Neural progenitor cell (in vitro differentiated cells): ENCODE measurements around the gene ADD3. TPM values are rescaled to one million over a fixed set of nuclear protein-coding genes. Genes with fewer than 3 reads are reported as not detected.

Source experiments
- DNase-seq: peaks from one replicate; pipeline ENCODE4 v3.0.0-alpha.2; 2016; ENCODE audit warnings: low spot score
- H2AFZ ChIP-seq: fragments of 200-600 bp; sonication (generic); replicated peaks from 2 replicates; pipeline ENCODE4 v1.6.1; 2016; ENCODE audit warnings: antibody characterized with exemption
- H3F3A ChIP-seq: fragments of 200-600 bp; sonication (generic); 2 replicates; pipeline ENCODE4 v1.6.1; 2016; ENCODE audit warnings: antibody characterized with exemption, low read depth
- H3K27ac ChIP-seq: fragments of 200-600 bp; sonication (generic); 2 replicates; pipeline ENCODE4 v1.5.1; 2016; ENCODE audit warnings: mild to moderate bottlenecking
- H3K27me3 ChIP-seq: fragments of 200-600 bp; sonication (generic); 2 replicates; pipeline ENCODE4 v1.6.1; 2016; ENCODE audit warnings: mild to moderate bottlenecking, moderate library complexity
- H3K36me3 ChIP-seq: fragments of 200-600 bp; sonication (generic); 2 replicates; pipeline ENCODE4 v1.5.1; 2016
- H3K4me1 ChIP-seq: fragments of 200-600 bp; sonication (generic); 2 replicates; pipeline ENCODE4 v1.6.1; 2016; ENCODE audit warnings: mixed run types
- H3K4me2 ChIP-seq: fragments of 200-600 bp; sonication (generic); 2 replicates; pipeline ENCODE4 v1.6.1; 2016
- H3K4me3 ChIP-seq: fragments of 200-600 bp; sonication (generic); 2 replicates; pipeline ENCODE4 v1.5.1; 2016
- H3K79me2 ChIP-seq: fragments of 200-600 bp; sonication (generic); 2 replicates; pipeline ENCODE4 v1.6.1; 2016; ENCODE audit warnings: low read depth
- H3K9ac ChIP-seq: fragments of 200-600 bp; sonication (generic); 2 replicates; pipeline ENCODE4 v1.6.1; 2016
- H3K9me3 ChIP-seq: fragments of 200-600 bp; sonication (generic); 2 replicates; pipeline ENCODE4 v1.5.1; 2016; ENCODE audit warnings: low read depth
- H4K20me1 ChIP-seq: fragments of 200-600 bp; sonication (generic); 2 replicates; pipeline ENCODE4 v1.6.1; 2016; ENCODE audit warnings: low read depth
- H3K27ac Mint-ChIP-seq: 3 replicates; pipeline ENCODE4 v1.8.0; 2021; ENCODE audit warnings: mixed read lengths
- H3K27me3 Mint-ChIP-seq: 2 replicates; pipeline ENCODE4 v1.8.0; 2022; ENCODE audit warnings: low read depth, mild to moderate bottlenecking, inconsistent platforms, moderate library complexity, mixed read lengths; ENCODE audit not compliant: insufficient read depth
- H3K36me3 Mint-ChIP-seq: 3 replicates; pipeline ENCODE4 v1.8.0; 2021; ENCODE audit warnings: mixed read lengths
- H3K4me1 Mint-ChIP-seq: 3 replicates; pipeline ENCODE4 v1.8.0; 2021; ENCODE audit warnings: mixed read lengths
- H3K4me3 Mint-ChIP-seq: 3 replicates; pipeline ENCODE4 v1.8.0; 2021; ENCODE audit warnings: mild to moderate bottlenecking, moderate library complexity, mixed read lengths
- H3K9me3 Mint-ChIP-seq: 3 replicates; pipeline ENCODE4 v1.8.0; 2020; ENCODE audit warnings: mixed read lengths
- EZH2 ChIP-seq: fragments of 200-600 bp; sonication (generic); IDR thresholded peaks from 2 replicates; pipeline ENCODE4 v1.6.1; 2017; ENCODE audit warnings: antibody characterized with exemption, mild to moderate bottlenecking, moderate library complexity
- EZH2phosphoT487 ChIP-seq: fragments of 200-600 bp; sonication (generic); IDR thresholded peaks from 2 replicates; pipeline ENCODE4 v1.6.1; 2017; ENCODE audit warnings: antibody characterized with exemption
- total RNA-seq: library from RNA; depleted of rRNA; stranded (reverse); fragments of >200 nt; gene quantifications from 2 replicates; pipeline ENCODE4 v1.2.3, GENCODE V29; 2015; ENCODE audit warnings: low replicate concordance
- TF ChIP-seq, protein P1 (sequence below): fragments of 200-600 bp; sonication (generic); IDR thresholded peaks from 2 replicates; pipeline ENCODE4 v1.5.1; 2017; ENCODE audit warnings: antibody characterized with exemption, mild to moderate bottlenecking

The ADD3 gene
- total RNA-seq, 1 donor from 2014 or later, result 345 TPM

DNA sequence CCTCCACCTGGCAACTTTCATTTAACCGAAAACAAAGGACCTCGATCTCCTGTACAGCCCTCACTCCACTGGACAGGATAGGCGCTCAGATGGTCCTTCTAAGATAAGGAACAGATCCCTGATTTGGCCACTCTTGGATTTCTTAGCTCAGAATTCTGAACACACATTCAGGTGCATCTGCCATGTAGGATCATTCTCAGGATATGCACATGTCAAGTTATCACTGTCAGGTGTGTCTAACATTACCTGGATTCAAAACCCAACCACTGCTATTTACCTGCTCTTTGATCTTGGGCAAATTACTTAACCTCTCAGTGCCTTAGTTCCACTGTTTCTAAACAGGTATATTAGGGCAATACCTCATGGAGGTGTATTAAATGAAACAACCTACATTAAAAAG, 12.2 kb upstream of the ADD3 start:
- Mint-ChIP-seq H3K27ac (no peak overlapping the region), H3K9me3 (no peaks in the 10 kb centered on the region), H3K27me3 (no peaks in the 10 kb centered on the region), H3K36me3 (no peaks in the 10 kb centered on the region), H3K4me3 (no peak overlapping the region), H3K4me1 (peaks cover 16% of the 10 kb centered on the region)
- Histone ChIP-seq H4K20me1 (no peaks in the 10 kb centered on the region), H3K36me3 (no peaks in the 10 kb centered on the region), H3K27ac (no peak overlapping the region), H3K4me2 (no peak overlapping the region), H3K4me1 (peaks cover 12% of the 10 kb centered on the region), H2AFZ (no peak overlapping the region), H3K4me3 (no peak overlapping the region), H3F3A (no peaks in the 10 kb centered on the region), H3K9me3 (no peaks in the 10 kb centered on the region), H3K79me2 (no peaks in the 10 kb centered on the region), H3K27me3 (no peaks in the 10 kb centered on the region), H3K9ac (no peak overlapping the region)
- no peak for DNase-seq
- no peak for TF ChIP-seq EZH2
- TF ChIP-seq, protein P1, sequence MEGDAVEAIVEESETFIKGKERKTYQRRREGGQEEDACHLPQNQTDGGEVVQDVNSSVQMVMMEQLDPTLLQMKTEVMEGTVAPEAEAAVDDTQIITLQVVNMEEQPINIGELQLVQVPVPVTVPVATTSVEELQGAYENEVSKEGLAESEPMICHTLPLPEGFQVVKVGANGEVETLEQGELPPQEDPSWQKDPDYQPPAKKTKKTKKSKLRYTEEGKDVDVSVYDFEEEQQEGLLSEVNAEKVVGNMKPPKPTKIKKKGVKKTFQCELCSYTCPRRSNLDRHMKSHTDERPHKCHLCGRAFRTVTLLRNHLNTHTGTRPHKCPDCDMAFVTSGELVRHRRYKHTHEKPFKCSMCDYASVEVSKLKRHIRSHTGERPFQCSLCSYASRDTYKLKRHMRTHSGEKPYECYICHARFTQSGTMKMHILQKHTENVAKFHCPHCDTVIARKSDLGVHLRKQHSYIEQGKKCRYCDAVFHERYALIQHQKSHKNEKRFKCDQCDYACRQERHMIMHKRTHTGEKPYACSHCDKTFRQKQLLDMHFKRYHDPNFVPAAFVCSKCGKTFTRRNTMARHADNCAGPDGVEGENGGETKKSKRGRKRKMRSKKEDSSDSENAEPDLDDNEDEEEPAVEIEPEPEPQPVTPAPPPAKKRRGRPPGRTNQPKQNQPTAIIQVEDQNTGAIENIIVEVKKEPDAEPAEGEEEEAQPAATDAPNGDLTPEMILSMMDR, result no peak
- no peak for TF ChIP-seq EZH2phosphoT487

DNA sequence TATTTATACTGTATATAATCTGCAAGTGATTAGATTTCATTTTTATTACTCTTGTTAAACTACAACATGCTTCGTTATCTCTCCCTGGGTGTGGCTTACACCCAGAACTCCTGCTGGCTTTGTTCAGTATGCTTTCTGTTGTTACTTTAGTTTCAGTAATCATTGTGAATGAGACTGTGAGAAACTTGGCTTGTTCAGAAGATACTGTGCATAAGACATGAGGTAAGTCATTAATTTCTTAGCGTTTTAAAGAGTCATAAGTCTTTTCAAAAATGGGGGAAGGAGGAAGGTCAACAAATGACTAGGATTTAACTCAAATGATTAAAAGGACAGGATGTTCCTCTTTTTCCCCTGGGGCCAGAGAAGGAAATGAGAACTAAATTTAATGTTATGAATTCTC, 11.6 kb upstream of the ADD3 start:
- TF ChIP-seq, protein P1, result no peak
- TF ChIP-seq EZH2 (no peak), EZH2phosphoT487 (no peak)
- H3K36me3 Mint-ChIP-seq, result no peaks in the 10 kb centered on the region
- peaks cover 16% of the 10 kb centered on the region for H3K4me1 Mint-ChIP-seq
- H3K27me3 Mint-ChIP-seq, result no peaks in the 10 kb centered on the region
- no peak overlapping the region for H3K27ac ChIP-seq
- no peak overlapping the region for H3K9ac ChIP-seq
- H3K27me3 ChIP-seq, result no peaks in the 10 kb centered on the region
- H3K9me3 ChIP-seq, result no peaks in the 10 kb centered on the region
- no peaks in the 10 kb centered on the region for H3K9me3 Mint-ChIP-seq
- H3K4me1 ChIP-seq, result peaks cover 12% of the 10 kb centered on the region
- H3K79me2 ChIP-seq, result no peaks in the 10 kb centered on the region
- H3F3A ChIP-seq, result no peaks in the 10 kb centered on the region
- no peak for DNase-seq
- H2AFZ ChIP-seq, result no peak overlapping the region
- H3K4me3 Mint-ChIP-seq, result no peak overlapping the region
- H3K36me3 ChIP-seq, result no peaks in the 10 kb centered on the region
- H4K20me1 ChIP-seq, result no peaks in the 10 kb centered on the region
- H3K4me2 ChIP-seq, result no peak overlapping the region
- H3K27ac Mint-ChIP-seq, result no peak overlapping the region
- H3K4me3 ChIP-seq, result no peak overlapping the region

DNA sequence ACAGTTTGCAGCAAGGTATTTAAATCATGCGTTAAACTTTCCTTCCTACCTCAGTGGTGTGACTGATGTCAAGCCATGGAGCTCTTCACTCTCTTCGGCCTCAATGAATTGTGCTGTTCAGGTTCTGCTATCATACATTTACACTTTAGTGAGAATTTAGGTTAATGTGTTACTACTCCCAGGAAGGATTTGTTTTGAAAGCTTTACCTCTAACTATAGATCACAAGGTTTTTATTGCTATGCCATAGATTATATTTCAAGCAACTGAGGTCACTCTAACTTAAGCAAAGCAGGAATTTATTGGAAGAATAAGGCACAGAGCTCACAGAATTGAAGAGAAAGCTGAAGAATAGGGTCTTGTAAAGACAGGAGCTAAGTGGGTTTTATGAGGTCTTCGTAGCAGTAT, 11.0 kb upstream of the ADD3 start:
- Mint-ChIP-seq H3K4me1 (peaks cover 16% of the 10 kb centered on the region), H3K27ac (no peak overlapping the region), H3K36me3 (no peaks in the 10 kb centered on the region), H3K4me3 (no peak overlapping the region), H3K9me3 (no peaks in the 10 kb centered on the region), H3K27me3 (no peaks in the 10 kb centered on the region)
- Histone ChIP-seq H3K9me3 (no peaks in the 10 kb centered on the region), H3K27ac (no peak overlapping the region), H3K4me1 (peaks cover 12% of the 10 kb centered on the region), H3K4me2 (no peak overlapping the region), H3K27me3 (no peaks in the 10 kb centered on the region), H3K79me2 (no peaks in the 10 kb centered on the region), H3K4me3 (no peak overlapping the region), H3K36me3 (no peaks in the 10 kb centered on the region), H4K20me1 (no peaks in the 10 kb centered on the region), H2AFZ (no peak overlapping the region), H3K9ac (no peak overlapping the region), H3F3A (no peaks in the 10 kb centered on the region)
- TF ChIP-seq, protein P1, result no peak
- TF ChIP-seq EZH2, result no peak
- TF ChIP-seq EZH2phosphoT487, result no peak
- no peak for DNase-seq
